ENCODE data around the gene SSBP3. TPM values are rescaled to one million over a fixed set of nuclear protein-coding genes. Genes with fewer than 3 reads are reported as not detected.

SSBP3 gene
- total RNA-seq, 1 experiment from 2014 or later = 115 TPM

DNA sequence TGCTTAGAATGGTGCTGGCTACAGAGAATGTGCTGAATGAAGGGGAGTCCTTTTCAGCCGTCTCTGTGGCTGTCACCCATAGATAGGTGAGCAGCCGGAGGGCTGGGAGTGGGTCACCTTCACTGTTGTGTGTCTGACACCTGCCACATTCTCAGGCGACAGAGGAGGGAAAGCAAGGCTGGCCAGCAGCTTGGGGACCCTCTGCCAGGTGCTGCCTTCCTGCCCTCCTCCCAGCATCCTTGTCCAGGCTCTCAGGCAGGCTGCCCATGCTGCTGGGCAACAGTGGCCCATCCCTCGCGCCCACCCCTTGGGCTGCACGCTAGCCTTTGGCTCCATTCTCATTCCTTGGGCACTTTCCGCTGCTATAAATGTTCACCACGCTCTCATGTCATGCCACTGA, 228.5 kb downstream of the SSBP3 start:
- H3K9me3 Mint-ChIP-seq = no peaks in the 10 kb centered on the region
- no peak for ATAC-seq
- CTCF ChIA-PET = interaction anchor here (0.8 to 1.3 kb wide), 2 partner anchors 52 to 56 kb away, joined by 3 read pairs; no protein-coding TSS in a partner anchor

DNA sequence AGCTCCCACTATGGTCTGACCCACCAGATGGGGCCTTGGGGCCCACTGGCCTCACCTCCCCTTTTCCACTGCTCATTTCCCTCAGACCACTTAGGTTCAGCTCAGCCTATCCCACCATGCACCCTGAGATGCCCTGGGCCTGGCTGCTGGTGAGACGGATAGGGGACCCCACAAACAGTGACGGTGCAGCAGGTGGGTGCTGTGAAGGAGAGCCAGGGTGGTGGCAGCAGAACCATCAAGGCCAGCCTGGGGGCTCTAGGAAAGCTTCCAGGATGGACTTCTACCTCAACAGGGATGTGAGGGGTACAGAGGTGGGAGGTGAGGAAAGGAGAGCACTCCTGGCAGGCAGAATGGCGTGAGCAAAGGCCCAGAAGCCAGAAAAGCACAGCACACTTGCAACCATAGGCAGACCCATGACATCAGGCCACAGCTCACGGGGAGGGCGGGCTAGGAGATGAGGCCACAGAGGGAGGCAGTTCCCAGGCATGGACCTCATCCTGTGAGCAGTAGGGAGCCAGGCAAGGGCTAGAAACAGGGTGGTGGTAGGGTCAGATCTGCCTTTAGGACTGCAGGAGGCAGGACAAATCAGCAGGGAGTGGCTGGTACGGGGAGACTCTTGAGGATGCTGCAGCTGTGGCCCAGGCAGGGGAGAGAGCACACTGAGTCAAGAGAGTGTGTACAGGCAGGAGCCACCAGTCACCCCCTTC, 229.4 kb downstream of the SSBP3 start:
- CTCF ChIA-PET = interaction anchor here (1.6 kb wide), 1 partner anchor 54 kb away, joined by 3 read pairs; no protein-coding TSS in a partner anchor
- Mint-ChIP-seq H3K4me1 (peaks cover 1% of the 10 kb centered on the region), H3K9me3 (no peaks in the 10 kb centered on the region), H3K36me3 (no peaks in the 10 kb centered on the region), H3K27ac (no peak overlapping the region; the same call in 1 of the 2 replicates), H3K27me3 (ENCODE audit: low read depth) (no peaks in the 10 kb centered on the region), H3K4me3 (no peak overlapping the region)
- ATAC-seq (no peak), DNase-seq (ENCODE audit: low spot score) (no peak)
- POLR2A ChIA-PET = no interaction called here
- TF ChIP-seq, protein P1, sequence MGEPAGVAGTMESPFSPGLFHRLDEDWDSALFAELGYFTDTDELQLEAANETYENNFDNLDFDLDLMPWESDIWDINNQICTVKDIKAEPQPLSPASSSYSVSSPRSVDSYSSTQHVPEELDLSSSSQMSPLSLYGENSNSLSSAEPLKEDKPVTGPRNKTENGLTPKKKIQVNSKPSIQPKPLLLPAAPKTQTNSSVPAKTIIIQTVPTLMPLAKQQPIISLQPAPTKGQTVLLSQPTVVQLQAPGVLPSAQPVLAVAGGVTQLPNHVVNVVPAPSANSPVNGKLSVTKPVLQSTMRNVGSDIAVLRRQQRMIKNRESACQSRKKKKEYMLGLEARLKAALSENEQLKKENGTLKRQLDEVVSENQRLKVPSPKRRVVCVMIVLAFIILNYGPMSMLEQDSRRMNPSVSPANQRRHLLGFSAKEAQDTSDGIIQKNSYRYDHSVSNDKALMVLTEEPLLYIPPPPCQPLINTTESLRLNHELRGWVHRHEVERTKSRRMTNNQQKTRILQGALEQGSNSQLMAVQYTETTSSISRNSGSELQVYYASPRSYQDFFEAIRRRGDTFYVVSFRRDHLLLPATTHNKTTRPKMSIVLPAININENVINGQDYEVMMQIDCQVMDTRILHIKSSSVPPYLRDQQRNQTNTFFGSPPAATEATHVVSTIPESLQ (CRISPR knock-in tag; IDR thresholded peaks at IDR 0.05) = no peak
- no peak for TF ChIP-seq RORB (CRISPR knock-in tag; IDR thresholded peaks at IDR 0.05)
- TF ChIP-seq, protein P2, sequence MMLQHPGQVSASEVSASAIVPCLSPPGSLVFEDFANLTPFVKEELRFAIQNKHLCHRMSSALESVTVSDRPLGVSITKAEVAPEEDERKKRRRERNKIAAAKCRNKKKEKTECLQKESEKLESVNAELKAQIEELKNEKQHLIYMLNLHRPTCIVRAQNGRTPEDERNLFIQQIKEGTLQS (CRISPR knock-in tag; conservative IDR thresholded peaks at IDR 0.05) = no peak
- TF ChIP-seq RELA (CRISPR knock-in tag; IDR thresholded peaks at IDR 0.05; ENCODE audit: borderline replicate concordance) = no peak
- no peak for TF ChIP-seq MYBL2 (CRISPR knock-in tag; IDR thresholded peaks at IDR 0.05)
- TF ChIP-seq PRRX2 (CRISPR knock-in tag; IDR thresholded peaks at IDR 0.05) = no peak
- TF ChIP-seq, protein P3, sequence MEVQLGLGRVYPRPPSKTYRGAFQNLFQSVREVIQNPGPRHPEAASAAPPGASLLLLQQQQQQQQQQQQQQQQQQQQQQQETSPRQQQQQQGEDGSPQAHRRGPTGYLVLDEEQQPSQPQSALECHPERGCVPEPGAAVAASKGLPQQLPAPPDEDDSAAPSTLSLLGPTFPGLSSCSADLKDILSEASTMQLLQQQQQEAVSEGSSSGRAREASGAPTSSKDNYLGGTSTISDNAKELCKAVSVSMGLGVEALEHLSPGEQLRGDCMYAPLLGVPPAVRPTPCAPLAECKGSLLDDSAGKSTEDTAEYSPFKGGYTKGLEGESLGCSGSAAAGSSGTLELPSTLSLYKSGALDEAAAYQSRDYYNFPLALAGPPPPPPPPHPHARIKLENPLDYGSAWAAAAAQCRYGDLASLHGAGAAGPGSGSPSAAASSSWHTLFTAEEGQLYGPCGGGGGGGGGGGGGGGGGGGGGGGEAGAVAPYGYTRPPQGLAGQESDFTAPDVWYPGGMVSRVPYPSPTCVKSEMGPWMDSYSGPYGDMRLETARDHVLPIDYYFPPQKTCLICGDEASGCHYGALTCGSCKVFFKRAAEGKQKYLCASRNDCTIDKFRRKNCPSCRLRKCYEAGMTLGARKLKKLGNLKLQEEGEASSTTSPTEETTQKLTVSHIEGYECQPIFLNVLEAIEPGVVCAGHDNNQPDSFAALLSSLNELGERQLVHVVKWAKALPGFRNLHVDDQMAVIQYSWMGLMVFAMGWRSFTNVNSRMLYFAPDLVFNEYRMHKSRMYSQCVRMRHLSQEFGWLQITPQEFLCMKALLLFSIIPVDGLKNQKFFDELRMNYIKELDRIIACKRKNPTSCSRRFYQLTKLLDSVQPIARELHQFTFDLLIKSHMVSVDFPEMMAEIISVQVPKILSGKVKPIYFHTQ (CRISPR knock-in tag; IDR thresholded peaks at IDR 0.05) = no peak
- TF ChIP-seq FOXP1 (CRISPR knock-in tag; IDR thresholded peaks at IDR 0.05; ENCODE audit: borderline replicate concordance) = no peak
- no peak for TF ChIP-seq ZNF317 (CRISPR knock-in tag; IDR thresholded peaks at IDR 0.05; ENCODE audit: borderline replicate concordance, low read depth)
- TF ChIP-seq, protein P4, sequence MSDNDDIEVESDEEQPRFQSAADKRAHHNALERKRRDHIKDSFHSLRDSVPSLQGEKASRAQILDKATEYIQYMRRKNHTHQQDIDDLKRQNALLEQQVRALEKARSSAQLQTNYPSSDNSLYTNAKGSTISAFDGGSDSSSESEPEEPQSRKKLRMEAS (CRISPR knock-in tag; IDR thresholded peaks at IDR 0.05) = no peak
- no peak for TF ChIP-seq CREB1 (CRISPR knock-in tag; IDR thresholded peaks at IDR 0.05)

More for the DNA sequence above, 228.5 kb downstream of the SSBP3 start:
- Mint-ChIP-seq H3K4me3 (no peak overlapping the region), H3K27ac (no peak overlapping the region), H3K4me1 (peaks cover 4% of the 10 kb centered on the region), H3K36me3 (no peaks in the 10 kb centered on the region), H3K27me3 (ENCODE audit: low read depth) (no peaks in the 10 kb centered on the region)
- no peak for DNase-seq (ENCODE audit: low spot score)
- POLR2A ChIA-PET = no interaction called here
- TF ChIP-seq SMAD4 (CRISPR knock-in tag; IDR thresholded peaks at IDR 0.05) = no peak
- TF ChIP-seq, protein P3 (CRISPR knock-in tag; IDR thresholded peaks at IDR 0.05) = no peak
- TF ChIP-seq, protein P5, sequence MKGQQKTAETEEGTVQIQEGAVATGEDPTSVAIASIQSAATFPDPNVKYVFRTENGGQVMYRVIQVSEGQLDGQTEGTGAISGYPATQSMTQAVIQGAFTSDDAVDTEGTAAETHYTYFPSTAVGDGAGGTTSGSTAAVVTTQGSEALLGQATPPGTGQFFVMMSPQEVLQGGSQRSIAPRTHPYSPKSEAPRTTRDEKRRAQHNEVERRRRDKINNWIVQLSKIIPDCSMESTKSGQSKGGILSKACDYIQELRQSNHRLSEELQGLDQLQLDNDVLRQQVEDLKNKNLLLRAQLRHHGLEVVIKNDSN (CRISPR knock-in tag; IDR thresholded peaks at IDR 0.05) = no peak
- TF ChIP-seq OVOL2 (CRISPR knock-in tag; IDR thresholded peaks at IDR 0.05; ENCODE audit: borderline replicate concordance) = no peak
- no peak for TF ChIP-seq TEAD1 (CRISPR knock-in tag; IDR thresholded peaks at IDR 0.05)
- no peak for TF ChIP-seq ZNF232 (CRISPR knock-in tag; IDR thresholded peaks at IDR 0.05)
- TF ChIP-seq, protein P6, sequence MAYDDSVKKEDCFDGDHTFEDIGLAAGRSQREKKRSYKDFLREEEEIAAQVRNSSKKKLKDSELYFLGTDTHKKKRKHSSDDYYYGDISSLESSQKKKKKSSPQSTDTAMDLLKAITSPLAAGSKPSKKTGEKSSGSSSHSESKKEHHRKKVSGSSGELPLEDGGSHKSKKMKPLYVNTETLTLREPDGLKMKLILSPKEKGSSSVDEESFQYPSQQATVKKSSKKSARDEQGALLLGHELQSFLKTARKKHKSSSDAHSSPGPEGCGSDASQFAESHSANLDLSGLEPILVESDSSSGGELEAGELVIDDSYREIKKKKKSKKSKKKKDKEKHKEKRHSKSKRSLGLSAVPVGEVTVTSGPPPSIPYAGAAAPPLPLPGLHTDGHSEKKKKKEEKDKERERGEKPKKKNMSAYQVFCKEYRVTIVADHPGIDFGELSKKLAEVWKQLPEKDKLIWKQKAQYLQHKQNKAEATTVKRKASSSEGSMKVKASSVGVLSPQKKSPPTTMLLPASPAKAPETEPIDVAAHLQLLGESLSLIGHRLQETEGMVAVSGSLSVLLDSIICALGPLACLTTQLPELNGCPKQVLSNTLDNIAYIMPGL (CRISPR knock-in tag; IDR thresholded peaks at IDR 0.05) = no peak
- TF ChIP-seq CBFB (CRISPR knock-in tag; IDR thresholded peaks at IDR 0.05; ENCODE audit: low read depth) = no peak
- TF ChIP-seq ZNF423 (CRISPR knock-in tag; IDR thresholded peaks at IDR 0.05) = no peak
- TF ChIP-seq, protein P7, sequence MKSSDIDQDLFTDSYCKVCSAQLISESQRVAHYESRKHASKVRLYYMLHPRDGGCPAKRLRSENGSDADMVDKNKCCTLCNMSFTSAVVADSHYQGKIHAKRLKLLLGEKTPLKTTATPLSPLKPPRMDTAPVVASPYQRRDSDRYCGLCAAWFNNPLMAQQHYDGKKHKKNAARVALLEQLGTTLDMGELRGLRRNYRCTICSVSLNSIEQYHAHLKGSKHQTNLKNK (CRISPR knock-in tag; IDR thresholded peaks at IDR 0.05) = no peak

All from WTC11 (cell line).